ENCODE data around the gene TMEM238. TPM values are rescaled to one million over a fixed set of nuclear protein-coding genes. Genes with fewer than 3 reads are reported as not detected.

TMEM238 gene
- total and polyA plus RNA-seq, 8 donors = 0.75 to 504 (median 5.4) TPM; not detected in 3

GRCh38 chr19:55387736-55388497, 3.8 kb upstream of the TMEM238 start:
- H3K36me3 ChIP-seq = peaks cover 25 to 58% (median 47%) of the 10 kb centered on the region in 4 donors
- intact Hi-C loops (cut with DNase I; ENCODE audit: low total_unique reads) = no loop called here
- peaks cover 41 to 78% (median 64%) of the 10 kb centered on the region in 4 donors for H3K4me1 ChIP-seq
- no peaks in the 10 kb centered on the region for H3K9me3 ChIP-seq
- H3K27ac ChIP-seq = no peak overlapping the region
- peak overlapping the region in 3 of 4 donors; percentile 79 to 90 (median 88) for H3K4me3 ChIP-seq
- 71 to 83% (median 77%) methylated on average over 14 to 24 of the region's 24 CpGs for WGBS, 5 donors
- no peak for TF ChIP-seq POLR2A (IDR thresholded peaks at IDR 0.05)
- TF ChIP-seq, protein P1, sequence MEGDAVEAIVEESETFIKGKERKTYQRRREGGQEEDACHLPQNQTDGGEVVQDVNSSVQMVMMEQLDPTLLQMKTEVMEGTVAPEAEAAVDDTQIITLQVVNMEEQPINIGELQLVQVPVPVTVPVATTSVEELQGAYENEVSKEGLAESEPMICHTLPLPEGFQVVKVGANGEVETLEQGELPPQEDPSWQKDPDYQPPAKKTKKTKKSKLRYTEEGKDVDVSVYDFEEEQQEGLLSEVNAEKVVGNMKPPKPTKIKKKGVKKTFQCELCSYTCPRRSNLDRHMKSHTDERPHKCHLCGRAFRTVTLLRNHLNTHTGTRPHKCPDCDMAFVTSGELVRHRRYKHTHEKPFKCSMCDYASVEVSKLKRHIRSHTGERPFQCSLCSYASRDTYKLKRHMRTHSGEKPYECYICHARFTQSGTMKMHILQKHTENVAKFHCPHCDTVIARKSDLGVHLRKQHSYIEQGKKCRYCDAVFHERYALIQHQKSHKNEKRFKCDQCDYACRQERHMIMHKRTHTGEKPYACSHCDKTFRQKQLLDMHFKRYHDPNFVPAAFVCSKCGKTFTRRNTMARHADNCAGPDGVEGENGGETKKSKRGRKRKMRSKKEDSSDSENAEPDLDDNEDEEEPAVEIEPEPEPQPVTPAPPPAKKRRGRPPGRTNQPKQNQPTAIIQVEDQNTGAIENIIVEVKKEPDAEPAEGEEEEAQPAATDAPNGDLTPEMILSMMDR (IDR thresholded peaks at IDR 0.05) = no peak
- TF ChIP-seq POLR2AphosphoS5 (IDR thresholded peaks at IDR 0.05) = no peak
- TF ChIP-seq EP300 (IDR thresholded peaks at IDR 0.05) = no peak
- DNase-seq = no peak
- no peaks in the 10 kb centered on the region for H3K27me3 ChIP-seq

- peaks cover 43 to 79% (median 69%) of the 10 kb centered on the region in 4 donors for H3K4me1 ChIP-seq
- 0 to 2% (median 1%) methylated on average over 2 to 33 of the region's 33 CpGs for WGBS, 5 donors
- TF ChIP-seq POLR2AphosphoS5 (IDR thresholded peaks at IDR 0.05) (no peak), POLR2A (IDR thresholded peaks at IDR 0.05) (no peak), EP300 (IDR thresholded peaks at IDR 0.05) (no peak)
- TF ChIP-seq, protein P1 (IDR thresholded peaks at IDR 0.05) = no peak
- intact Hi-C loops (cut with DNase I; ENCODE audit: low total_unique reads) = no loop called here
- H3K36me3 ChIP-seq = peaks cover 25 to 51% (median 41%) of the 10 kb centered on the region in 4 donors
- H3K9me3 ChIP-seq = no peaks in the 10 kb centered on the region
- no peaks in the 10 kb centered on the region for H3K27me3 ChIP-seq
- no peak for DNase-seq
- H3K4me3 ChIP-seq = peak overlapping the region; percentile 79 to 90 (median 88)
- peak overlapping the region; percentile 89 to 97 (median 93) for H3K27ac ChIP-seq
Measured at GRCh38 chr19:55386493-55386971, 2.4 kb upstream of the TMEM238 start.

- Histone ChIP-seq H3K27me3 (no peaks in the 10 kb centered on the region), H3K27ac (peak within 1 kb of the TSS; percentile 89 to 97 (median 93)), H3K4me3 (peak within 1 kb of the TSS; percentile 79 to 90 (median 88)), H3K36me3 (peaks cover 25 to 44% (median 38%) of the 10 kb centered on the region in 4 donors), H3K4me1 (peaks cover 43 to 73% (median 64%) of the 10 kb centered on the region in 4 donors), H3K9me3 (no peaks in the 10 kb centered on the region)
- intact Hi-C loops (cut with DNase I; ENCODE audit: low total_unique reads) = no loop called here
- DNase-seq = peak; percentile 98 to 99
- TF ChIP-seq, protein P1 (IDR thresholded peaks at IDR 0.05) = peak in 1 of 7 experiments; percentile 14
- TF ChIP-seq EP300 (IDR thresholded peaks at IDR 0.05) = no peak
- peak in 2 of 4 donors; percentile 83 to 98 for TF ChIP-seq POLR2A (IDR thresholded peaks at IDR 0.05)
- TF ChIP-seq POLR2AphosphoS5 (IDR thresholded peaks at IDR 0.05) = peak; percentile 99 to 100 (median 100)
- WGBS, 5 donors = 0 to 1% (median 0%) methylated on average over 61 to 68 of the region's 68 CpGs
Measured at GRCh38 chr19:55385724-55386492, 1.8 kb upstream of the TMEM238 start, which contains the start of gene RPL28. RPL28 (plus strand) TSS chr19:55385932; CDS start chr19:55386358, 426 bp downstream.
